Activated CD4-positive, CD25-positive, alpha-beta regulatory T cell treated with anti-CD3 and anti-CD28 coated beads, Interleukin-2, amount 50 U/mL, for 16 hours (primary cell): ENCODE data around the gene GFM1.

Experiments
- DNase-seq: peaks from one replicate; pipeline ENCODE4 v3.0.0-alpha.2; 2020; ENCODE audit warnings: low read depth, low spot score

The GFM1 gene

DNA sequence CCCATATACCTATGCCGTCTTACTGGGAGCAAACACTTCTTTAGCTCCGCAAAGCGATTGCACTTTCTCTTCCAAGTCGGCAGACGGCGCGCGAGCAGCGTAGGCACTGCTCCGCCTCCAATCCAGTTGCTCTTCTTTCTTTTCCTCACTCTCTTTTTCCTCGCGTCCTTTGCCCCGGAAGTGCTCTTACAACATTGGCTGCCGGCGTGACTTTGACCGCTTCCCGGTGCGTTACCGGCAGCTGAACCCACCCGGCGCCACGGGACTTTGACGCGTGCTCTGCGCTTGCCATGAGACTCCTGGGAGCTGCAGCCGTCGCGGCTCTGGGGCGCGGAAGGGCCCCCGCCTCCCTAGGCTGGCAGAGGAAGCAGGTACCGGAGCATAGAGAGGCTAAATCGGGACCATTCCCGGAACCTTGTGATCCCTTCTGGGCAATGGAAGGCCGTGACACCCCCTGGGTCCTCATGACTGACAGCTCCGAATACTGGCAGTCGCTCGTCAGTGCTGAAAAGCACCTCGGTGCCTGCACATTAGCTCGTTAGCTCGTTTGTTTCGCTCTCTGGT is at the start of gene GFM1:
Gene GFM1, plus strand, starts transcription at position 183 of the 564 bp plus-strand sequence. Its CDS starts 108 bp downstream, at position 291.
- DNase-seq: peak; percentile 79

DNA sequence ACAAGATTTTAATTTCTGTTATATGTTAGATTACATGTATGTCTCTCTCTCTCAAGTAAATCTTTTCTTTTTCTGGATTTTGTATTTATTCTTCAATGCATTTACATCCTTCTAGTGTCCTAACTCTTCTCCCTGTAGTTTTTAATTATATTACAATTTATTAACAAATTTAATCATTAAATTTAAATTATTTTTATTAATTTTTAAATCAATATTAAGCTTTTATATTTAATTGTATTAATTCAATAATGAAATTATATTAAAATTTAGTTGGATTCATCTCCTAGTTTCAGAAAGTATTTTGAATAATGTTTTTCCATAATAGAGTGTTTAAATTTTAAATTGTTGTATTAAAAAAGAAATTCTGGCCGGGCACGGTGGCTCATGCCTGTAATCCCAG is 43.5 kb upstream of the GFM1 start:
- no peak for DNase-seq

DNA sequence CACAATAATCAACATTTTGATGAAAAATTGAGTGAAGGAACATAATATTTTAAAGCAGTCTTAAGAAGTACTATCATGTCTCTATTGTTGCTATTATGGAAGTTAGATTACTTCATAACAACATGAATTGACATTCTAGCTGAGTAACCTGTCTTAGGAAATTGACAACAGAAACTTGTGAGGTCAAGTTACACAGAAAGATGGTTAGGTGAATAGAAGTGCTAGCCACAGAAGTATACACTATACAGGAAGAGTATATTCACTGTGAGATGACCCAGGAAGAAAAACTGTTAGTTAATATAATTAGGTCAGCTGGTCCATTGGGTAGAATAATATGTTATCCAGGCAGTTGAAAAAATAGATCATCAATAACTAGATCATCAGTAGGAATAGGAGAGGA is 42.1 kb upstream of the GFM1 start:
- no peak for DNase-seq

DNA sequence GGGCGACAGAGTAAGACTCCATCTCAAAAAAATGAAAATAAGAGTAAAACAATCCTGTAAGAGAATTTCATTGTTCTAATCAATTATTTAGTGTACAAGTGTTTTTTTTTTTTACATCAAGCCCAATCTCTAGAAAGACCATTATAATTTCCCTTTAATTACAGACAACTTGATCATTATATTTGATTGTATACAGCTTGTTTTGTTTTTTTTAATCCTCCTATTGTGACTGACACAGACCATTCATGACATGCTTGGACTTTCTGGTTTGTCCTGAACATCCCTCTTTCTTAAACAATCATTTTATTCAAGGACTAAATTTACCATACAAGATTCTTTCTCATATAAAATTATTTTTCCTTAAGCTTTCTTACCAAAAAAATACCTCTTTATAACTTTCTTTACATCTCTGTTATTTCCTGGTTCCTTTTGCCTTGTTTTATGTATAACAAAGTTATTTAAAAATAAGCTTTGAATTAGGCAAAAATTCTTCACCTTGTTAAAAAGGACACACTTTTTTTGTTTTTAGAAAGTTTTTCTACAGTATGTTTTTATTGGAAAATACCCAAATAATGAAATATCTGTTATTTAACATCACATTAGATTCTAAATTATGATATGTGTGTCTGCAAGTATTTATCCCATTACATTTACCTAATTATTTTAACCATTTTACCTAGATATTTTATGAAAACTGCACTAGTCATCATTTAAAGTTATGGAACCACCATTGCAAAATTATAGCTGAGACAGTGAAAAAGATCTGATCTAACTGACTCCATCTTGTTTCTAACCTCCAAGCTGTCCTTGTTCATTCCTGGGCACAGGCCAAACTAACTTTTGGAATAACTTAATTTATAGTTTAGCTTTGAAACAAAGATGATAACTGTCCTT is 26.1 kb upstream of the GFM1 start:
- DNase-seq: no peak

DNA sequence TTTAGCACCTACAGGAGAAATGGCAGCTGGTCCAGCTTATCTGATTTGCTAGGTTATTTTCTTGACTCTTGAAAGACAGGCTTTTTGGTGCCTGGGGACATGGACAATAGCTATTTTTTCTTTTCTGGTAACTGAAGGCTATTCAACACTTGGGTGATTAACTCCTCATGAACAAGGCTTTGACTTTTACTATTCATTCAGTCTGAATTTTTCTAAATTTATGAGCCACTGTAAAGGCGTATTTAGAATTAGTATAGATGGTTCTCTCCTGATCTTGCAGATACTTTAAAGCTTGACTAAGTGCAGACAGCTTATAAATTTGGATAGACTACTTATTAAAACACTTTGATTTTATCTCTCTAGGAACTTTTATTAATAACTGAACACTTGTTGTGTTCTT is 18.4 kb upstream of the GFM1 start:
- DNase-seq: no peak

DNA sequence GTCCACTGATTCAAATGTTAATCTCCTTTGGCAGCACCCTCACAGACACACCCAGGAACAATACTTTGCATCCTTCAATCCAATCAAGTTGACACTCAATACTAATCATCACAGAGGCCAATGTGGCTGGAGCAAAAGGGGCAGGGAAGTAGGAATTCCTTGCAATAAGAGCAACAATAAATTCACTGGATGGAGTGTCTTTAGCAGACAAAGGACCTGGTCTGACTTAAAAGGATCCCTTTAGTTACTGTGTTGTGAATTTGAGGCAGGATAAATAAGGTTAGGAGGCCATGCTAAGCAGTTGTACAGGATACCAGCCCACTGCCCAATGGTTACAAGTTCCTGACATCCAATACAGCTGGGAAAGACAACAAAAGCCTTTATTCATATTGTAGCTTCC is 12.3 kb upstream of the GFM1 start:
- no peak for DNase-seq

DNA sequence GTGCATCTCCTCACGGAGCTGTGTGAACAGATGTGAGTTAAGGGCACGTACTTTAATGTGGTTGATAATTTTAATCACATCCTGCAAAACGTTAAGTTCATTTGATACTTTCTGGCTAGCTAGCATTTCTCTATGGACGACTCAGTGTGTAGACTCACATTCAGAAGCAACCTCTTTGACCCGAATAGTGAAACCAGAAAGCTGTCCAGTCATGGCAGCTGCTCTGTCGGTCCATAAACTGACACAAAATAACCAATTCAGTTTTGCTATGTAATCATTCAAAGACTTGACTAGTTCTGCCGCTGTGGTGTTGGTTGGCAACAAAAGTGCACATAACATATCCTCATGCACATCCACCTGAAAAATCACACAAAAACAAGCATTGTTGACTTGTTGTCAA is 3.7 kb upstream of the GFM1 start:
- no peak for DNase-seq

DNA sequence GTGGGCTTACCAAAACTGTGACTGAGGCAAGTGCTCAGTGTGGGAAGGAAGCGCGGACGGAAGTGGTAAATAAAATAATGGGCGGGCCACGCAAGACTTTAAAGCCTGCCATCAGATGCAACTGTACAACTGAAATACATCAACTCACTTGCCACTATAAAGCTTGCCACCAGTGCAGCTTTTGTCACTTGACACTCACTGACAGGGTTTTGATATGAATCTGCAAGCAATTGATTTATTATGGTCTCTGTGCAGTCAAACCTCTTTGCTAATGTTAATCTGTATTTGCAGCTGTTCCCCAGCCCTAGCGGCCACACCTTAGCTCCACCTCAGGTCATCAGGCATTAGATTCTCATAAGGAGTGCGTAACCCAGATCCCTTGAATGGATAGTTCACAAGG is 2.3 kb upstream of the GFM1 start:
- DNase-seq: no peak

DNA sequence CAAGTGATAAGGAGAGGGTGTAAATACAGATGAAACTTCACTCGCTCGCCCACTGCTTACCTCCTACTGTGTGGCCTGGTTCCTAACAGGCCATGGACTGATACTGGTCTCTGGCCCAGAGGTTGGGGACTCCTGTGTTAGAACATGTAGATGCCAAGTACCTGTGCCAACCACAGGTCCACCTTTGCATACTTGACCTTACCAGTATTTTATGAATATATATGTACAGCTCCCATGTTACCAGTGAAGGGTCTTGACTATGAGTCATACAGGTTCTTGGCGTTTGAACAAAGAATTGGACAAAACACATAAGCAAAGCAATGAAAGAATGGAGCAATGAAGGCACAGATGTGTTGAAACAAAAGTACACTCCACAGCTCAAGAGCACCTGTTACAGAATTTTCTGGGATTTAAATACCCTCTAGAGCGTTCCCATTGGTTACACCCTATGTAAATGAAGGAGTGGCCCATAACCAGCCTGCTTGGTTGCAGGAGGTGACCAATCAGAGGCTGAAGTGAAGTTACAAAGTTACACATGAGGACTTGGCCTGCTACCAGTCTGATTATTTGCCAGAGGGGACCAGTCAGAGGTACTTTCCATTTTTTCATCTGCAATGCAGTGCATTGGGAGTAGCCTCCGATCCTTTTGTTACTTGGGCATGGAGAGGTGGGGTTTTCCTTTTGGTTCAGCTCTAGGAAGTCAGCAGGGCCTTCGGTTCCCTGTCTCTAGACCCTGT is 1.7 kb upstream of the GFM1 start:
- DNase-seq: no peak

DNA sequence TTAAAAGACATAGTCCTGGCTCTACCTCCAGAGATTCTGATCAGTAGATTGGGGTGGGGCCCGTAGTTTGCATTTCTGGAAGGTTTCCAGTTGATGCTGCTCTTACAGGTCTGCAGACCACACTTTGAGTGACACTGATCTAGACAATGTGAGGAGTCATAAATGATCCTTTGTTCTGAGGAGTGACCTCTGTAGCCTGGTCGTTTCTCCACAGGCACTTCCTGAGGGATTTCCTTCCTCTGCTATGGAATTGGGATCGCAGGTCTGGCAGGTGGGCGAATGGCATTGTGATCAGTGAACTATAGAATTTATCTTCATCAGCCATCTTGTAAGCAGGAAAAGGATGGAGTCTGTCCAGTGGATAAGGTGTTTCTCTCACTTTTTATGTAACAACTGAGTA is 5.5 kb downstream of the GFM1 start:
- DNase-seq: no peak

DNA sequence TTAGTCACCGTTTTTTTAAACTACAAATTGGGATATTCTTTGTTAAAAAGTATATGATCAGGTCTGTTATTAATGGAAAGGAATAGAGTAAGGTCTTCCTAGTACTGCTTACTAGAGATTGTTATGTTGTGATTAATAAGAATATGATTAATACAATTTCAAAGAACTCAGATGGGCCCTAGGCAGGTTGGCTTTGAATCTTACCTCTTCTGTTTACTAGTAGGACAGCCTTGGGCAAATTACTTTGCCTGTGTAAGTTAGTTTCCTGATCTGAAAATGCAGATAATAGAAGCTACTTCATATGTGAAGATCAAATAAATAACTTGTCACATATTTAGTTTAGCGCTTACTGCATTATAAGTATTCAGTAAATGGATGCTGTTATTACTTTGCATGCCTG is 6.9 kb downstream of the GFM1 start:
- no peak for DNase-seq

DNA sequence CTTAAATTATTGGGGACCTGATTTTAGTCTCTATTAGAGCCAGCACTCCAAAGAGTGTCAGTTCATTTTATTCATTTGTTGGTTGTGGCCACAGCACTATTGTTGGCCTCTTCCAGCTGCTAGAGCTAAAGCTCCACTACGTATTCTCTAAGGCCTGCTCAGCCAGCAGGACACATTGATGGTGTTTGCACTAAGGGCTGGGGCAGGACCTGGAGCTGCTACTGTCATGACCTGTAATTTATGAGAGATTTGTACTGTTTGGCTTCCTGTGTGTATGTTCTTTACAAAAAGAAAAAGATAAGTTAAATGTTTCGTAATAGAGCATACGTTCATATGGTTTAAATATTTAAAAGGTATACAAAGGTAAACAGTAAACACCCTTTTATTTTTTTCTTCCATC is 8.1 kb downstream of the GFM1 start:
- DNase-seq: no peak

DNA sequence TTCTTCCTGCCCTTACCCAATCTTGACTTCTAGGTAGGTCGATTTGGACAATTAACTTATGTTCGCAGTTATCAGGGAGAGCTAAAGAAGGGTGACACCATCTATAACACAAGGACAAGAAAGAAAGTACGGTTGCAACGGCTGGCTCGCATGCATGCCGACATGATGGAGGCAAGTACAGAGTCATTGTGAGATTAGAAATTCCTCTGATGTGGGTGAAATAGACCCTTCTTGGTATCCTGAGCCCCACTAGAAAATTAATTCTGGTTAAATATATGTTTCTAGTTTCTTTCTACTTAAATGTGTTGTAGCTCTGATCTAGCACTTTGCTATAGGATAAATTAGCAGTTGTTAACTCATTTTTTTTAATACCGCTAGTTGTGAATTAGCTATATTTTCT is 14.6 kb downstream of the GFM1 start:
- DNase-seq: no peak

DNA sequence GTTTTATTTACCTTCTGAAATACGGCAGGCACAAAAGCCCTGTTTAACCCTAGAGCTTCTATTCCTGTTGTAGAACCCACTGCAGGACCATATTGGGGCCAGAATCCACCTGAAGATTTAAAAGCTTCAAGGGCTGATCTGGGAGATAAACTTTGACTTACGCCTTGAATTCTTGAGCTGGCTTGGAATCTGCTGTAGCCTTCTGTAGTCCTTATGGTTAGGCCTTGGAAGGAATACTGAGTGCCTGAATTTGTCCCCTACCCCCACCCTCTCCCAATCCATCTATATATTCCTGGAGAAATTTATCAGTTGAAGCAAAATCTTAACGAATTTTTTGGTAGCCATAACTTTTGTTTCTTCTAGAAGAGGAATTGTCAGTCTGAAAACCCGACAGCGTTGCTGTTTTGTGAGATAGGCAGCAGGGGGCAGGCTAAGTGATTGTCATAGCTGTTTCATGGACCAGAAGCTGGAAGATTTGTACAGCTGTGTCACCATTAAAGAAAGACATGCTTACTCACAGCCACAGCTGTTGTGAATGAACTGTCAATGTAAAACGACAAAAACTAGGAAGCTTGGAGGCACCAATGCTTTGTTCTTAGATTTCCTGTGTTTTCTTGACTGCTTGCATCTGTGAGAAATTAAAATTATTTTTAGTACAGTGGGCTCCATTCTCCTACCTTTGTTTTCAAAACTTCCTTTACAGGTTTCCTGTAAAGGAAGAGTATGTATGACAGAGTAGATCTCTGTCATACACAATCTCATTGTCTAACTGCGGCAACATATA is 15.3 kb downstream of the GFM1 start:
- peak; percentile 17 for DNase-seq

DNA sequence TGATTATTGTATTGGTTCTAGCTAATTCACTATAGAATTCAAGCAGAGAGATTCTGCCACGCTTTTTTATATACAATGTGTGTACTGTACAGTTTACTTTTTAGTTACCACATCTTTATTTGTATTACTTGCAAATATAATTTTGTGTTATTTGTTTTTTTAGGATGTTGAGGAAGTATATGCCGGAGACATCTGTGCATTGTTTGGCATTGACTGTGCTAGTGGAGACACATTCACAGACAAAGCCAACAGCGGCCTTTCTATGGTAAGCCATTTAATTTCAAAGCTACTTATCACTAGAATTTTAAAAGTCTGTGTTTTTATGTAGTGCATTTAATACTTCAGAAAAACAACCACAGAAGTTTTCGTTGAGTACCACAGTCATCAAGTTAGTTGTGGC is 16.4 kb downstream of the GFM1 start:
- DNase-seq: no peak

DNA sequence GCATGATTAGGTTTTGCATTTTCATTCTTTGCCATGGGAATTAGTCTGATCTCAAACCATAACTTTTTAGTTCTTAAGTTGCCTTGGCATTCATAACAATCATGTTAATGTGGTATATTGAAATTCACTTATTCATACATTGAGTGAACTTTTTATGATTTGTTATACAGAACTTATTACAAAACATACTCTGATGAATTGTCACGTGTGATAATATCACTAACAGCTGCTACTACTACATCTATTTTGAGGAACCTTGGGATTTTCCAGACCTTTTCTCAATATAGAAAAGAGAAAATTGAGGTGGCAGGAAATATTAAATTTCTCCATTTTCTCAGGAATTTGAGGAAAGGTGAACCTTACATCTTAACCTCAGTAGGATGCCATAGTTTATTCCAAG is 18.9 kb downstream of the GFM1 start:
- DNase-seq: no peak

DNA sequence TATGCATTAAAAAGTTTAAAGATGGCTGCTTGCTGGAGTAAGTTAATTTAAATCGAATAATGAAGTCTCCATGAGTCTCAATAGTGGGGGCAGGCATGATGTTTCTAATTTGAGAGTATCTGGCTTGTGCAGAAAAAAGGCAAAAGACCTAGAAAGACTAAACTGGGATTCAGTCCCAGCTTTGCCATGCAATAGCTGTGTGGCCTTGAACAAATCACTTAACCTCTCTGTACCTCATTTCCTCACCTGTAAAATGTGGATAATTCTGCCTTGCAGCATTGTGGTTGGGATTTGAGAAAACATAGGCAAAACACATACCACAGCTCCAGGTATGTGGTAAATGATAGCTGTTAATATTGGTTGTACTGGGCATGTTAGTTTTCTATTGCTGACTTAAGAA is 19.5 kb downstream of the GFM1 start:
- DNase-seq: no peak

DNA sequence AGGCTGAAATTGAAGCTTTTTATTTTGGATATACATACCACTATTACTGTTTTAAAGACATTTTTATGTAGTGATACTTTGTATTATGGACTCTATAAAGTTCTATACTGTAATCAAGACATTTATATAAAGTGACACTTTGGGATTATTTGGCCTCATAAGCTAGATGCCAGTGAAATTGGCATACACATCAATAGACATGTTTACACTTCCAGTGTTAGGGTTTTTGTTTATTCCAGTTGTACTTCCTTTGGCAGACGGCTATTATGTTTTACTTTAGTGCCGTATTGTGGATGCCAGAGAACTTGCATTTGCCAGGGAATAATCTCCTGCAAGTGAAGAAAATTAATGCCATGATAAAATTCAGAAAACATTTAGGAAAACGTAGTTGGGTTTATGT is 22.1 kb downstream of the GFM1 start:
- no peak for DNase-seq

DNA sequence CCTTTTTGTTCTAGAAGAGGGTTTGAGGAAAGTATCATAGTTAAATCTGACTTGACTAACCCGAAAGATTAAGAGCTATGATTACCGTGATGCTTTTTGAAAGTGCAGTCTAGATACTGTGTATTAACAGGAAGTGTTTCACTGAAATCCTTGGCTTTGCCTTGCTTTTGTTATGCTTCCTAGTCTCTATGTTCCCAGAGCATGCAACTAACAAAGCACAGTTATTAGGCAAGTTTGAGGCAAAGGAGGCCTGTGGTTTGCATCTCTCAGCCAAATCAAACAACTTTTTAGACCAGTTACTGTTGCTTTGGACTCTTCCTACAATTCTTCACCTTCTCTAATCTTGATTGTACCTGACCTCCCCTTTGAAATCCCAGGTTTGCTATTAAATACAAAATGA is 24.2 kb downstream of the GFM1 start:
- no peak for DNase-seq

DNA sequence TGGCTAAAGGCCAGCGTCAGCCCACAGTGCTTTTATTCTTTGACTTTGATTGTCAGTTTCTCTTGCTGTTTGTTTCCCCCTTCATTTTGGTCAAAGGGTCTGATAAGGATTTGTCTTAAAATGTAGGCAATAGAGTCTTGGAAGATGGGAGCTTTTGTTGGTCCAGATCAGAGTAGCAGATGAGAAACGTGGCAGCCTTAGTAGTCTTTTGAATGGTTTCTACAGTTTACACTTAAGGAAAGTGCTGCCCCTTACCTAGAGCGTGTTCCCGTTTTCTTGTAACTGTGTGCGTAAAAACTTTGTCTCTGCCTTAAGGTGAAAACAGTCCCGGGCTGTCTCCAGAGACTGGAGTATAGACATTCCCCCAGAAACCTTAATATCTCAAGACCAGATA is 27.5 kb downstream of the GFM1 start:
- no peak for DNase-seq

DNA sequence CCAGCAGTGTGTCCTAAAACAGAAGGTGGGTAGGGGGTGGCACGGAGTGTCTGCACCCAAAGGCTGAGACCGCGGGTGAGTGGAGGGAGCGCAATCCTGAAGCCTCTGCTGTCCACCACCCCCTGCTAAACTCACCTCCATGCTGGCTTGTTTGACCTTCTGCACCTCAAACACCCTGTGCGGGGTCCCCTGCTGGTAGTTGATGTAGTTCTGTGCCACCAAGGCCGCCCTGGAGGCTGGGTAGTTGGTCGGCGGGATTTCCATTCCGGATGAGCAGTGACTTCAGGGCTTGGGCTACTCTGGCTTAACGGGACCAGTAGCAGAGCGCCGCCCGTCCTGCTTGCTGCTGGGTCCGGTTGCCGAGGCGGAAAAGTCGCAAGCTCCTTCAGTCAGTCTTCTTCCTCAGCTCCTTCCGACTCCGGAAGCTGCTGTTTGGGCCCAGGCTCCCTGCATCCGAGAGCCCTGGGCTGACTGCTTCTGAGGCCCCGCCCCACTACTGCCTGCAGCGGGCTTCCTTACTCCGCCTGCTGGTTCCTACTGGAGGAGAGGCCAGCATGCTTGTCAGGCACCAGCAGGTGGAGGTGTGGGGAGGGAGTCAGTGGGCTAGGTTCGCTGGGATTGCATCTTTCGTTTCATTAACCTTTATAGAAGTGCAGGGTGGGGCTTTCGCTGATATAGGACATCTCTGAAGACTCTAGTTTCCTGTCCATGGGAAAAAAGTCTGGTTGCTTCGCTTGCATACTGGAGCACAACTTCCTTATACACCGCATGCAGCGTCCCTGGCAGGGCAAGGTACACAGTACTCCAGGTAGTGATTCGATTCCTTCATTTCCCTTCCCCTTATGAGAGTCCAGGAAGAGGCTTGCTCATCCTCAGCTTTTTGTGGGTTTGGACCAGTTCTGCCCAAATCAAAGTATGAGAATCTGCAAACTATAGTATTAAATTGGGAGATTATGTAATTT is 28.2 kb downstream of the GFM1 start, which contains the start of gene LXN:
Gene LXN, minus strand, starts transcription at position 434 of the 962 bp plus-strand sequence. Its CDS starts 170 bp downstream, at position 264.
- peak; percentile 47 for DNase-seq
